SK-N-MC (cell line): ENCODE results near the gene CDC42SE2.

ENCODE experiments used
- EZH2 ChIP-seq: fragments of 200-600 bp; sonication (generic); IDR thresholded peaks from one replicate; pipeline ENCODE4 v1.6.1; 2017; ENCODE audit warnings: antibody characterized with exemption
- FOXP2 ChIP-seq: optimal IDR thresholded peaks from 2 replicates; pipeline ENCODE3; 2011; ENCODE audit warnings: mild to moderate bottlenecking, moderate library complexity; ENCODE audit not compliant: insufficient read depth; ENCODE audit errors: extremely low read length, control extremely low read depth
- POLR2AphosphoS5 ChIP-seq: IDR thresholded peaks from 2 replicates; pipeline ENCODE4 v1.6.1; 2012; ENCODE audit warnings: mild to moderate bottlenecking, low read depth, low read length, borderline replicate concordance

- TF ChIP-seq FOXP2 (no peak), EZH2 (no peak), POLR2AphosphoS5 (no peak)
Observed at GRCh38 chr5:131328536-131329285, 64.9 kb downstream of the CDC42SE2 start.
